Measurements from ENCODE around the gene SNX19. TPM values are rescaled to one million over a fixed set of nuclear protein-coding genes. Genes with fewer than 3 reads are reported as not detected.

The SNX19 gene
- total RNA-seq, 5 donors from 2014 or later (not counting 1 experiment from before 2014, with no cell fraction given) = 42.7 to 61.1 (median 57.2) TPM

DNA sequence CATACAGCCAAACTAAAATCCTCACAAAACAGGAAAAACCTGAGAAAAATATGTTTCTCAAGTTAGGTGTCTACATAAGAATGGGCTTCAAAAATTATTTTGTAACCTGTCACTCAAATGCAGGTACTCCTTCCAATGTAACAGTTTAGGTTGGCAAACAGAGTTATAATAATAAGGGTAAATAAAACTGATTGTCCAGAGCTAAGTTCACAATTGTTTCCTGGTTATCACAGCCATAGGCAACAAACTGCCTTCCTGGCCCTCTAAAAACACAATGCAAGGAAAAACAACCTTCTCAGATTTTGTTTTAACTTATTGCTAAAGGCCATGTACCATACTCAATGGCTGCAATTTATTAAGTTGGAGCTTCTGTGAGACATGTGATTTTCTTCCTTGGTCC lies 36.4 kb downstream of the SNX19 start:
- ATAC-seq (replicated peaks in 1 of 4) (no peak), DNase-seq (no peak)
- no peak overlapping the region for H3K4me3 ChIP-seq (ENCODE audit: control insufficient read depth in 1 of 2, extremely low read depth in 1 of 2, low read length in 1 of 2)
- H3K27ac ChIP-seq (ENCODE audit: low read length) = no peak overlapping the region
- CTCF ChIA-PET = no interaction called here
- H3K36me3 ChIP-seq (ENCODE audit: control insufficient read depth in 2 of 2, extremely low read depth in 1 of 2, insufficient read depth in 1 of 2, low read length in 1 of 2) = peaks cover 18 to 90% of the 10 kb centered on the region in 2 donors
- Mint-ChIP-seq H3K4me3 (no peak overlapping the region), H3K4me1 (no peaks in the 10 kb centered on the region), H3K27me3 (no peaks in the 10 kb centered on the region), H3K27ac (no peak overlapping the region), H3K9me3 (no peaks in the 10 kb centered on the region), H3K36me3 (peaks cover 78% of the 10 kb centered on the region)
- H3K4me1 ChIP-seq (ENCODE audit: control insufficient read depth in 1 of 2, extremely low read depth in 1 of 2, insufficient read depth in 2 of 2, low read length in 2 of 2) = no peaks in the 10 kb centered on the region
- no peaks in the 10 kb centered on the region for H3K27me3 ChIP-seq (replicated peaks in 1 of 2; ENCODE audit: control insufficient read depth in 2 of 2, extremely low read depth in 1 of 2, insufficient read depth in 2 of 2, low read length in 1 of 2)
- no peaks in the 10 kb centered on the region for H3K9me3 ChIP-seq
- POLR2A ChIA-PET = no interaction called here

GRCh38 chr11:130876931-130877915 lies 39.1 kb downstream of the SNX19 start:
- no peak overlapping the region for H3K27ac Mint-ChIP-seq
- Histone ChIP-seq H3K4me3 (ENCODE audit: control insufficient read depth in 1 of 2, extremely low read depth in 1 of 2, low read length in 1 of 2) (no peak overlapping the region), H3K9me3 (no peaks in the 10 kb centered on the region), H3K27ac (ENCODE audit: low read length) (no peak overlapping the region), H3K27me3 (replicated peaks in 1 of 2; ENCODE audit: control insufficient read depth in 2 of 2, extremely low read depth in 1 of 2, insufficient read depth in 2 of 2, low read length in 1 of 2) (no peaks in the 10 kb centered on the region), H3K36me3 (ENCODE audit: control insufficient read depth in 2 of 2, extremely low read depth in 1 of 2, insufficient read depth in 1 of 2, low read length in 1 of 2) (peaks cover 16 to 77% of the 10 kb centered on the region in 2 donors), H3K4me1 (ENCODE audit: control insufficient read depth in 1 of 2, extremely low read depth in 1 of 2, insufficient read depth in 2 of 2, low read length in 2 of 2) (no peaks in the 10 kb centered on the region)
- 98% methylated on average over 5 of the region's 6 CpGs for WGBS (ENCODE audit: insufficient coverage)
- H3K4me3 Mint-ChIP-seq = no peak overlapping the region
- CTCF ChIA-PET = interaction anchor here (0.7 to 1.3 kb wide), 5 partner anchors 12 to 18 kb away, joined by 3 read pairs; no protein-coding TSS in a partner anchor
- no peaks in the 10 kb centered on the region for H3K4me1 Mint-ChIP-seq
- ATAC-seq (replicated peaks in 1 of 4) = no peak
- DNase-seq = no peak
- H3K27me3 Mint-ChIP-seq = no peaks in the 10 kb centered on the region
- POLR2A ChIA-PET = no interaction called here
- peaks cover 77% of the 10 kb centered on the region for H3K36me3 Mint-ChIP-seq
- no peaks in the 10 kb centered on the region for H3K9me3 Mint-ChIP-seq

GRCh38 chr11:130876100-130876499 lies 40.2 kb downstream of the SNX19 start:
- Histone ChIP-seq H3K4me1 (ENCODE audit: control insufficient read depth in 1 of 2, extremely low read depth in 1 of 2, insufficient read depth in 2 of 2, low read length in 2 of 2) (no peaks in the 10 kb centered on the region), H3K36me3 (ENCODE audit: control insufficient read depth in 2 of 2, extremely low read depth in 1 of 2, insufficient read depth in 1 of 2, low read length in 1 of 2) (peaks cover 12 to 78% of the 10 kb centered on the region in 2 donors), H3K27ac (ENCODE audit: low read length) (no peak overlapping the region), H3K9me3 (no peaks in the 10 kb centered on the region), H3K4me3 (ENCODE audit: control insufficient read depth in 1 of 2, extremely low read depth in 1 of 2, low read length in 1 of 2) (no peak overlapping the region), H3K27me3 (replicated peaks in 1 of 2; ENCODE audit: control insufficient read depth in 2 of 2, extremely low read depth in 1 of 2, insufficient read depth in 2 of 2, low read length in 1 of 2) (no peaks in the 10 kb centered on the region)
- ATAC-seq (replicated peaks in 1 of 4) (no peak), DNase-seq (no peak)
- ChIA-PET POLR2A (no interaction called here), CTCF (interaction anchor here (1.1 to 1.3 kb wide), 3 partner anchors 13 to 19 kb away, joined by 3 to 4 read pairs (median 3); no protein-coding TSS in a partner anchor)
- H3K4me3 Mint-ChIP-seq = no peak overlapping the region
- H3K9me3 Mint-ChIP-seq = no peaks in the 10 kb centered on the region
- peaks cover 74% of the 10 kb centered on the region for H3K36me3 Mint-ChIP-seq
- no peaks in the 10 kb centered on the region for H3K4me1 Mint-ChIP-seq
- no peaks in the 10 kb centered on the region for H3K27me3 Mint-ChIP-seq
- H3K27ac Mint-ChIP-seq = no peak overlapping the region
- WGBS (ENCODE audit: insufficient coverage) = no CpG with 5 or more reads among the region's 4 CpGs

DNA sequence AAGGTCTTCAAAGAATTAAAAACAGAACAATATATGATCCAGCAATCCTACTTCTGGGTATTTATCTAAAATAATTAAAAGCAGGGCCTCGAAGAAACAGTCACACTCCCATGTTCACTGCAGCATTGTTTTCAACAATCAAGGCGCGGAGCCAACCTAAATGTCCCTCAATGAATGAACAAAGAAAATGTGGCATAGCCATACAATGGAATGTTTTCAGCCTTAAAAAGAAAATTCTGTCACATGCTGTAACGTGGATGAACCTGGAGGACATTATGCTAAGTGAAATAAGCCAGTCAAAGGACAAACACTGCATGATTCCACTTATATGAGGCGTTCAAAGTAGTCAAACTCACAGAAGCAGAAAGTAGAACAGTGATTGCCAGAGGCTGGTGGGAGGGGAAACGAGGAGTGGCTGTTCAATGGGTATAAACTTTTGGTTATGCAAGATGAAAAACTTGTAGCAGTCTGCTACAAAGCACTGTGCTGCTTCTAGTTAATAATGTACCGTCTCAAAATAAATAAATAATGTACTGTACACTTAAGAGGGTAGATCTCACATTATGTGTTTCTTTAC lies 41.2 kb downstream of the SNX19 start:
- no peak for DNase-seq
- Histone ChIP-seq H3K4me1 (ENCODE audit: control insufficient read depth in 1 of 2, extremely low read depth in 1 of 2, insufficient read depth in 2 of 2, low read length in 2 of 2) (no peaks in the 10 kb centered on the region), H3K27me3 (replicated peaks in 1 of 2; ENCODE audit: control insufficient read depth in 2 of 2, extremely low read depth in 1 of 2, insufficient read depth in 2 of 2, low read length in 1 of 2) (no peaks in the 10 kb centered on the region), H3K36me3 (ENCODE audit: control insufficient read depth in 2 of 2, extremely low read depth in 1 of 2, insufficient read depth in 1 of 2, low read length in 1 of 2) (peaks cover 12 to 72% of the 10 kb centered on the region in 2 donors), H3K9me3 (no peaks in the 10 kb centered on the region), H3K4me3 (ENCODE audit: control insufficient read depth in 1 of 2, extremely low read depth in 1 of 2, low read length in 1 of 2) (no peak overlapping the region), H3K27ac (ENCODE audit: low read length) (no peak overlapping the region)
- ChIA-PET POLR2A (no interaction called here), CTCF (no interaction called here)
- no peaks in the 10 kb centered on the region for H3K9me3 Mint-ChIP-seq
- no peak overlapping the region for H3K4me3 Mint-ChIP-seq
- no peaks in the 10 kb centered on the region for H3K27me3 Mint-ChIP-seq
- peaks cover 77% of the 10 kb centered on the region for H3K36me3 Mint-ChIP-seq
- no peak for ATAC-seq (replicated peaks in 1 of 4)
- 100% methylated on average over 5 of the region's 7 CpGs for WGBS (ENCODE audit: insufficient coverage)
- no peaks in the 10 kb centered on the region for H3K4me1 Mint-ChIP-seq
- H3K27ac Mint-ChIP-seq = no peak overlapping the region

DNA sequence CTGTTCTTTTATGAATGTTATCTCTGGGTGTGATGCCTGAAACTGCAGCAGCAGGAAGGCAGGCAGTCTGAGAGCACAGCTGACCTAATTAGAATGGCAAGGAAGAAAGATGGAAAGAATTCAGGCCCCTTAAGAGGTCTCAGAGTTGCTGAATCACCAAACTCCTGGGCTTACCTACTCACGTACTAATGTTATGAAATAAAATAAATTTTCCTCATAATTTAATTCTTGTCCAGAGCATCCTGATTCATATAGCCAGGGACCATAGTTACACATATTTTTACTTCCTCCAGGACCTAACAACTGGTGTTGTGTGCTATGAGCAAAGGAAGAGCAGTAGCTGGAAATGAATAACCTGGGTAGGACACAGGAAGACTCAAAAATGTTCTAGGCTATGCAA lies 41.9 kb downstream of the SNX19 start:
- ATAC-seq (replicated peaks in 1 of 4) (no peak), DNase-seq (no peak)
- H3K27me3 ChIP-seq (replicated peaks in 1 of 2; ENCODE audit: control insufficient read depth in 2 of 2, extremely low read depth in 1 of 2, insufficient read depth in 2 of 2, low read length in 1 of 2) = no peaks in the 10 kb centered on the region
- Mint-ChIP-seq H3K9me3 (no peaks in the 10 kb centered on the region), H3K27me3 (no peaks in the 10 kb centered on the region), H3K36me3 (peaks cover 77% of the 10 kb centered on the region), H3K4me1 (no peaks in the 10 kb centered on the region), H3K4me3 (no peak overlapping the region), H3K27ac (peak overlapping the region; percentile 4 to 34)
- H3K27ac ChIP-seq (ENCODE audit: low read length) = no peak overlapping the region
- H3K36me3 ChIP-seq (ENCODE audit: control insufficient read depth in 2 of 2, extremely low read depth in 1 of 2, insufficient read depth in 1 of 2, low read length in 1 of 2) = peaks cover 9 to 67% of the 10 kb centered on the region in 2 donors
- H3K4me1 ChIP-seq (ENCODE audit: control insufficient read depth in 1 of 2, extremely low read depth in 1 of 2, insufficient read depth in 2 of 2, low read length in 2 of 2) = no peaks in the 10 kb centered on the region
- CTCF ChIA-PET = no interaction called here
- no CpG with 5 or more reads among the region's 1 CpG for WGBS (ENCODE audit: insufficient coverage)
- no peak overlapping the region for H3K4me3 ChIP-seq (ENCODE audit: control insufficient read depth in 1 of 2, extremely low read depth in 1 of 2, low read length in 1 of 2)
- POLR2A ChIA-PET = no interaction called here
- H3K9me3 ChIP-seq = no peaks in the 10 kb centered on the region

GRCh38 chr11:130873761-130874160 lies 42.5 kb downstream of the SNX19 start:
- H3K27me3 Mint-ChIP-seq = no peaks in the 10 kb centered on the region
- WGBS (ENCODE audit: insufficient coverage) = no CpG with 5 or more reads among the region's 1 CpG
- no peaks in the 10 kb centered on the region for H3K9me3 Mint-ChIP-seq
- Histone ChIP-seq H3K9me3 (no peaks in the 10 kb centered on the region), H3K27ac (ENCODE audit: low read length) (no peak overlapping the region), H3K4me3 (ENCODE audit: control insufficient read depth in 1 of 2, extremely low read depth in 1 of 2, low read length in 1 of 2) (no peak overlapping the region), H3K36me3 (ENCODE audit: control insufficient read depth in 2 of 2, extremely low read depth in 1 of 2, insufficient read depth in 1 of 2, low read length in 1 of 2) (peaks cover 5 to 61% of the 10 kb centered on the region in 2 donors), H3K4me1 (ENCODE audit: control insufficient read depth in 1 of 2, extremely low read depth in 1 of 2, insufficient read depth in 2 of 2, low read length in 2 of 2) (no peaks in the 10 kb centered on the region), H3K27me3 (replicated peaks in 1 of 2; ENCODE audit: control insufficient read depth in 2 of 2, extremely low read depth in 1 of 2, insufficient read depth in 2 of 2, low read length in 1 of 2) (no peaks in the 10 kb centered on the region)
- H3K36me3 Mint-ChIP-seq = peaks cover 75% of the 10 kb centered on the region
- H3K27ac Mint-ChIP-seq = no peak overlapping the region
- ChIA-PET POLR2A (no interaction called here), CTCF (no interaction called here)
- DNase-seq = no peak
- ATAC-seq (replicated peaks in 1 of 4) = no peak
- no peak overlapping the region for H3K4me3 Mint-ChIP-seq
- H3K4me1 Mint-ChIP-seq = no peaks in the 10 kb centered on the region
